Large intestine (tissue), 3 donors: ENCODE results near the gene PIGU. TPM values are rescaled to one million over a fixed set of nuclear protein-coding genes. Genes with fewer than 3 reads are reported as not detected.
A peak's percentile ranks its signal among the peaks of the same experiment; 100 is the strongest.

Source experiments
- DNase-seq, 2 donors: peaks; one replicate each; pipeline versions ENCODE4 v3.0.0 to v3.0.0-alpha.2; 2013
- H3K27ac ChIP-seq: one replicate; pipeline ENCODE4 v1.5.1; 2013; ENCODE audit warnings: low read length
- H3K27me3 ChIP-seq: 2 replicates; pipeline ENCODE4 v1.6.1; 2013; ENCODE audit warnings: low read length; ENCODE audit not compliant: control insufficient read depth, insufficient read depth
- H3K36me3 ChIP-seq: 2 replicates; pipeline ENCODE4 v1.6.1; 2013; ENCODE audit warnings: low read length; ENCODE audit not compliant: control insufficient read depth, insufficient read depth
- H3K4me1 ChIP-seq: one replicate; pipeline ENCODE4 v1.6.1; 2013; ENCODE audit warnings: low read length; ENCODE audit not compliant: control insufficient read depth, insufficient read depth
- H3K4me3 ChIP-seq: one replicate; pipeline ENCODE4 v1.5.1; 2013; ENCODE audit warnings: low read length
- H3K9me3 ChIP-seq: one replicate; pipeline ENCODE4 v1.6.1; 2013; ENCODE audit warnings: mild to moderate bottlenecking, low read depth, low read length, moderate library complexity; ENCODE audit not compliant: control insufficient read depth
- WGBS: methylation state at CpG from one replicate; pipeline ENCODE4 v1.1.5; 2013; ENCODE audit warnings: low lambda C conversion rate; ENCODE audit not compliant: insufficient coverage; 5-methylcytosine and 5-hydroxymethylcytosine counted together
- polyA plus RNA-seq: library from polyadenylated mRNA; unstranded; fragments of 120-200 nt; gene quantifications from one replicate; pipeline ENCODE4 v1.2.1, GENCODE V29; 2013

PIGU gene
- polyA plus RNA-seq, 1 donor: 25.3 TPM

DNA sequence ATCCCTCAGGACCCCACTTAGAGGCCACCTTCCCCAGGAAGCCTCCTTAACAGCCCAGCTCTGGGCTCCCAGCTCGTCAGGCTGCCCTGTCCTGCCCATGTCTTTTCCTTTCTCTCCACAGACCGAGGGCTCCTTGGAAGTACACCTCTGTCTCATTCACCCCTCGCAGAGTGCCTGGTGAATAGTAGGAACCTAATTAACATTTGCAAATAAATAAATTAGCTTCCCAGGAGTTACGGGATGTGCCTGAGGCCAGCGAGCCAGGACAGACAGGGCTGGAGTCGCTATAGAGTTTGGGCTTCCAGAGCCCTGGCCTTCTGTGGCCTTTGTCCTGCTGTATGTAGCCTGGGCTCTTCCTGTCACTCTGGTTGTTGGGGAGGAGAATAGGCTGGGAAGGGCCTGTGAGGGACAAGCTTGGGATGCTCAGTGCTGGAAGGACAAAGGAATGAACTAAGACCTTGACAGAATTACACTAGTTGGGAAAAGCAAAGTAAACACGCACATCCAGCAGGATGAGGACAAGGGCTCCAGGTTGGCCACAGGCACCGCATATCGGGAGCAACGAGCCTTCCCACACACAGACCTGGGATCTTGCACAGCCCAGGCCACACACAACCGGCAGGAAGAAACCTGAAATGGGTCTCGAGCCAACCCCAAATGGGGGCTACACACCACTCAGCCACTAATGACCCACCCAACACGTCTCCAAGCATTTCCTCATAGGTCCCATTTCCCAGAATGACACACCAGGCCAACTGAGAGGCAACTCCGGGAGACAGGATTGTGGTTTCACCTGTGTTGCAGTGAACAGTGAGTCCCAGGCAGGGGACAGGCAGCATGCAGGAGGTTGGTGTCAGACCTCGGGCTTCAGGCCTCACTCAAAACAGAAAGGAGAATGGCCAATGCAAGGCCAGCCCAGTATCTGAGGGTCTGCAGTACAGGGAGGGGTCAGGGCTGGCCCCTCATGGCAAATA, 108.7 kb downstream of the PIGU start:
- Histone ChIP-seq H3K9me3 (no peaks in the 10 kb centered on the region), H3K27me3 (no peaks in the 10 kb centered on the region), H3K27ac (no peak overlapping the region), H3K36me3 (peaks cover 16% of the 10 kb centered on the region), H3K4me1 (no peaks in the 10 kb centered on the region), H3K4me3 (no peak overlapping the region)
- no peak for DNase-seq
- no CpG with 5 or more reads among the region's 15 CpGs for WGBS

DNA sequence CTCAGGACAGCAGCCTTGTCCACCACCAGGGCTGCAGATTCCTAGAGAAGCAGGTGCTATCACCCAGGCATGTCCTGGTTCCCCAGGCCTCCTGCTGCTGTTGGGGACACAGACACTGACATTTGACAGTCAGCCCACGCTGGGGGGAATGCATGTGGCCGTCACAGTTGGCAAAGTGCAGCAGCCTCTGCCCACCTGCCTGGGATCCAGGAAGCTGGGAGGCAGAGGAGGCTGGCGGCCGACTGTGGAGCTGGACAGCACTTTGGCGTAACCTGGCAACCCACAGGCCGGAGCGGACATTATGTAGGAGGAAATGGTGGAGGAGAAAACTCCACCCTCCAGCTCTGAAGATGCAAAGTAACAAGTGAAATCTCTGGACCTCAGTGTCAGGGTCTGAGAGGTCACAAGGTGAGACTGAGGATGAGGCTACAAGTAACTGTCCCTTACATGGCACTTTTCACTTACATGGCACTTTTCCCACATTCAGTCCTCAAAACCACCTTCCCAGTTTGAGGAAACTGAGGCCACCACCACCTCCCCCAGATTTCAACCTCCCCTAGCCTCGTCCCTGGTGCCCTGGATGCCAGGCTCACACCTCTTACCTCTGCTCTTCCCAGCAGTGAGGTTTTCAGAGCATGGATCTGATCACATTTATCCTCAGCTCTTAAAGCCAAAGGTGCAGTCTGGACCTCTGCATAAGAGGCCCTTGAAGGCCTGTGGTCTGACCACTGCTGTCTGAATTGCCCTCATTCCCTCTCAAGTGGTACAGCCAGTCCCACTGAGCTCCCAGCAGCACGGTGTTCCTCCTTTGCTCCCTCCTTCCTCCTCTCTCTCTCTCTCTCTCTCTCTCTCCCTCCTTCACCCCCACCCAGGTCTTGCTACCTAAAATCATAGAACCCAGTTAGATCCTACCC, 109.7 kb downstream of the PIGU start:
- no peak overlapping the region for H3K4me3 ChIP-seq
- H3K36me3 ChIP-seq: peaks cover 16% of the 10 kb centered on the region
- no peak overlapping the region for H3K27ac ChIP-seq
- no peaks in the 10 kb centered on the region for H3K27me3 ChIP-seq
- no peaks in the 10 kb centered on the region for H3K4me1 ChIP-seq
- H3K9me3 ChIP-seq: no peaks in the 10 kb centered on the region
- 80% methylated on average over 1 of the region's 9 CpGs for WGBS
- DNase-seq: no peak

GRCh38 chr20:34564833-34565232, 112.1 kb downstream of the PIGU start:
- Histone ChIP-seq H3K27me3 (no peaks in the 10 kb centered on the region), H3K9me3 (no peaks in the 10 kb centered on the region), H3K4me1 (no peaks in the 10 kb centered on the region), H3K27ac (no peak overlapping the region), H3K36me3 (peaks cover 14% of the 10 kb centered on the region), H3K4me3 (no peak overlapping the region)
- no CpG with 5 or more reads among the region's 7 CpGs for WGBS
- DNase-seq: no peak

GRCh38 chr20:34562641-34563040, 114.3 kb downstream of the PIGU start:
- WGBS: no CpG with 5 or more reads among the region's 5 CpGs

GRCh38 chr20:34561661-34562060, 115.2 kb downstream of the PIGU start:
- peaks cover 6% of the 10 kb centered on the region for H3K36me3 ChIP-seq
- H3K27me3 ChIP-seq: no peaks in the 10 kb centered on the region
- no peaks in the 10 kb centered on the region for H3K9me3 ChIP-seq
- peaks cover 3% of the 10 kb centered on the region for H3K4me1 ChIP-seq
- no peak for DNase-seq
- WGBS: no CpG with 5 or more reads among the region's 10 CpGs
- H3K27ac ChIP-seq: no peak overlapping the region
- H3K4me3 ChIP-seq: no peak overlapping the region

More at GRCh38 chr20:34562641-34563040, 114.3 kb downstream of the PIGU start:
- no peaks in the 10 kb centered on the region for H3K27me3 ChIP-seq
- H3K4me1 ChIP-seq: peaks cover 3% of the 10 kb centered on the region
- DNase-seq: no peak
- H3K36me3 ChIP-seq: peaks cover 8% of the 10 kb centered on the region
- H3K4me3 ChIP-seq: no peak overlapping the region
- no peak overlapping the region for H3K27ac ChIP-seq
- H3K9me3 ChIP-seq: no peaks in the 10 kb centered on the region

GRCh38 chr20:34560614-34561013, 116.3 kb downstream of the PIGU start:
- no peak for DNase-seq
- Histone ChIP-seq H3K4me1 (peaks cover 3% of the 10 kb centered on the region), H3K27ac (no peak overlapping the region), H3K27me3 (no peaks in the 10 kb centered on the region), H3K36me3 (peaks cover 5% of the 10 kb centered on the region), H3K9me3 (no peaks in the 10 kb centered on the region), H3K4me3 (no peak overlapping the region)
- no CpG with 5 or more reads among the region's 7 CpGs for WGBS

DNA sequence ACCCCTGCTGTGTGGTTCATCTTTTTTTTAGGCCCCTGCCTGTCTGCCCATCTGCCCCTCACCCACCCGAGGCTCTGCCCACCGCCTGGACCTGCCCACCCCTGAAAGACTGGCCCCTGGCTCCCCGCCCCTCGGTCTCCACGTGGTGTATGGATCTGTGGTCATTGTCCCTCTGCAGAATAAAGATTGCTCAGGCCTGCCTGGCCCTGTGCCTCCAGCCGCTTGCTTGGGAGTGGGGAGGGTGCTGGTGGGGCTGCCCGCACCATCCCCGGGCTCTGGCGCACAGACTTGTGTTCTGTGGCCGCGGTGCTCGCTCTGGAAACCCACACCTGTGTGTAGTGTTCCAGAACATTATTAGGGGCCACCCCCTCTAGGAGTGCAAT, 116.8 kb downstream of the PIGU start:
- peaks cover 3% of the 10 kb centered on the region for H3K4me1 ChIP-seq
- peaks cover 5% of the 10 kb centered on the region for H3K36me3 ChIP-seq
- no CpG with 5 or more reads among the region's 12 CpGs for WGBS
- DNase-seq: no peak
- H3K27ac ChIP-seq: no peak overlapping the region
- no peak overlapping the region for H3K4me3 ChIP-seq
- no peaks in the 10 kb centered on the region for H3K27me3 ChIP-seq
- H3K9me3 ChIP-seq: no peaks in the 10 kb centered on the region

GRCh38 chr20:34559311-34560140, 117.4 kb downstream of the PIGU start:
- Histone ChIP-seq H3K9me3 (no peaks in the 10 kb centered on the region), H3K4me3 (peak overlapping the region; percentile 12), H3K27me3 (no peaks in the 10 kb centered on the region), H3K27ac (peak overlapping the region; percentile 36), H3K4me1 (peaks cover 3% of the 10 kb centered on the region), H3K36me3 (peaks cover 5% of the 10 kb centered on the region)
- DNase-seq: peak in 1 of 2 donors; percentile 21
- no CpG with 5 or more reads among the region's 43 CpGs for WGBS

DNA sequence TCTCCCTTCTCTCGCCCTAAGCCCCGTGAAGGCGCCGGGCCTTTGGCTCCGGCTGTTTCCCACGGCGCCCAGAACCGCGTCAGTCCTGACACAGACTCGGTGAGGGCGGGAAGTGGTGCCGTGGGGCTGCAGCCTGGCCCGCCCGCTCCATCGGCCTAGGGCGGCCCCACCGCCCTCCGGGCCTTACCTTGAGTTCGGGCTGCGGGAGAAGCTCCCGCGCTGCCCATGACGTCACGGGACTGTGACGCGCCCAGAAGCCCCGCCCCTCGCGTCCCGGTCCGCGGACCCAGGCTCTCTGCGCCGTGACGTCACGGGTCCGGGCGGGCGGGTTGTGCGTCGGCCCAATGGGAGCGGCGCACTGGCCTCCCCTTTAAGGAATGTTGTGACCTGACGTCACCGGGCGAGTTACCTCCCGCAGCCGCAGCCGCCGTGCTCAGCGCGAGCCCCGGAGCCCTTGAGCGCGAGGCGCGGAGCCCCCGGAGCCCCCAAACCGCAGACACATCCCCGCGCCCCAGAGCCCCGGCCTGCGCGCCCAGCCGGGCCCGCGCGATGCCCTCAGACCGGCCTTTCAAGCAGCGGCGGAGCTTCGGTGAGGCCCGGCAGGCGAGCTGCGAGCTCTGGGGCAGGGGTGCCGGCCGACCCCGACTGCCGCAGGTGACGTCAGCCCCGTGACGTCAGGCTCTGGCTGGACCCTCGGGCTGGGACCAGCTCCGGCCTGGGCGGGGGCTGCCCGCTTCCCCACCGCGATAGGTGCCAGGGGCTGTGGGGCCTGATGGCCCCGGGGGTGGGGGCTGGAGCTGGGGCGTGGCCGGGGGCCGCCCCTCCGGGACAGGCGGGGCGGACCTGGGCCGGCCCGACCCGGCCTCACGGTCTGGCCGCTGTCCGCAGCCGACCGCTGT, 118.3 kb downstream of the PIGU start, which contains the start of gene MAP1LC3A:
Gene MAP1LC3A, plus strand, starts transcription at position 399 of the 899 bp plus-strand sequence. Its CDS starts 151 bp downstream, at position 550.
- Histone ChIP-seq H3K27ac (peak within 1 kb of the TSS; percentile 57), H3K9me3 (no peaks in the 10 kb centered on the region), H3K27me3 (no peaks in the 10 kb centered on the region), H3K4me3 (peak within 1 kb of the TSS; percentile 71), H3K36me3 (peaks cover 5% of the 10 kb centered on the region), H3K4me1 (peaks cover 5% of the 10 kb centered on the region)
- no CpG with 5 or more reads among the region's 103 CpGs for WGBS
- peak; percentile 94 to 96 for DNase-seq
